Vagina (tissue), 2 donors: Measurements from ENCODE around the gene MGAT5B. TPM values are rescaled to one million over a fixed set of nuclear protein-coding genes. Genes with fewer than 3 reads are reported as not detected.
"Not testable (repeated sequence)": the region's sequence is repeated elsewhere in the genome, so short reads cannot be mapped to it uniquely, and the experiment has no call there.

Source experiments
- DNase-seq, 2 donors: peaks; one replicate each; pipeline ENCODE4 v3.0.0-alpha.2; 2017; ENCODE audit errors: extremely low spot score in 2 of 2
- H3K27ac ChIP-seq: fragments of 200-600 bp; sonication (generic); one replicate; pipeline ENCODE4 v1.5.1; 2019
- H3K27me3 ChIP-seq: fragments of 200-600 bp; sonication (generic); one replicate; pipeline ENCODE4 v1.5.1; 2019
- H3K36me3 ChIP-seq, 2 donors: fragments of 200-600 bp; sonication (generic); one replicate each; pipeline ENCODE4 v1.5.1; 2017 to 2019
- H3K4me1 ChIP-seq: fragments of 200-600 bp; sonication (generic); one replicate; pipeline ENCODE4 v1.5.1; 2019
- H3K4me3 ChIP-seq, 2 donors: fragments of 200-600 bp; sonication (generic); 1 replicate in 1 of 2; 2 replicates in 1 of 2; pipeline ENCODE4 v1.5.1; 2016 to 2019
- H3K9me3 ChIP-seq: fragments of 200-600 bp; sonication (generic); one replicate; pipeline ENCODE4 v1.5.1; 2019
- POLR2A ChIP-seq, 2 donors: fragments of 450-650 bp; IDR thresholded peaks; one replicate each; pipeline ENCODE4 v1.6.1; 2017; ENCODE audit warnings: antibody characterized with exemption in 2 of 2, mild to moderate bottlenecking in 2 of 2, moderate library complexity in 2 of 2
- POLR2AphosphoS5 ChIP-seq, 2 donors: sonication (generic); formaldehyde crosslinking; IDR thresholded peaks; one replicate each; pipeline ENCODE4 v1.9.0; 2017; ENCODE audit warnings: antibody characterized with exemption in 2 of 2, mild to moderate bottlenecking in 2 of 2, low read depth in 1 of 2; ENCODE audit not compliant: insufficient read depth in 1 of 2
- intact Hi-C: fragments of 100-400 bp; cut with DNase I; formaldehyde crosslinking; loops from one replicate; pipeline ENCODE4 v1.15.1; 2023
- total RNA-seq: library from RNA; depleted of rRNA; stranded (reverse); fragments of >200 nt; gene quantifications from one replicate; pipeline ENCODE4 v1.2.3, GENCODE V29; 2016
- TF ChIP-seq, protein P1 (sequence below), 3 experiments: fragments of 450-650 bp in 2 of 3; fragments of 200-600 bp in 1 of 3; sonication (generic) in 1 of 3; IDR thresholded peaks; one replicate each; pipeline ENCODE4 v1.5.1; 2017 to 2019; ENCODE audit warnings: antibody characterized with exemption in 3 of 3, mild to moderate bottlenecking in 2 of 3, moderate library complexity in 2 of 3

The MGAT5B gene
- total RNA-seq, 1 donor from 2014 or later, result 0.49 TPM

DNA sequence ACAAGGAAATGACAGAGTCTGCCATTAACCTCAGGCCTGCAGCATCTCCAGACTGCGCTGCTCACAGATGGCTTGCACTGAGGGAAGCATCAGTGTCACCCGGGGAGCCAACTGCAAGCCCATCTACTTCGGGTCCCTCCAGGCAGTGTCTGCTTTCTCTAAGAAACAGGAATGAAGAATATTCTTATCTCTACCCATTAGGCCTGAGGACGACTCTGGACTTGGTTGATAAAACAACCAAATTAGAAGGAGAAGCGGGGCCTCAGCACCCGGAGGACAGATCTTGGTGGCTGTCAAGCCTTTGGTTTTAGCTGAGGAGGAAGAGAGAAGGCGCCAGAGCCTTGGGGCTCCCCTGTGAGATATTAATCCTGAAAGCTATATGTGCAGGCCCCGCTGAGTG lies 19.5 kb upstream of the MGAT5B start:
- no peaks in the 10 kb centered on the region for H3K36me3 ChIP-seq
- H3K27me3 ChIP-seq, result no peaks in the 10 kb centered on the region
- H3K9me3 ChIP-seq, result no peaks in the 10 kb centered on the region
- intact Hi-C loops, result no loop called here
- no peak overlapping the region for H3K27ac ChIP-seq
- H3K4me3 ChIP-seq, result no peak overlapping the region
- no peak for DNase-seq
- no peak for TF ChIP-seq POLR2AphosphoS5 (IDR thresholded peaks at IDR 0.05; ENCODE audit: insufficient read depth in 1 of 2, low read depth in 1 of 2)
- TF ChIP-seq, protein P1, sequence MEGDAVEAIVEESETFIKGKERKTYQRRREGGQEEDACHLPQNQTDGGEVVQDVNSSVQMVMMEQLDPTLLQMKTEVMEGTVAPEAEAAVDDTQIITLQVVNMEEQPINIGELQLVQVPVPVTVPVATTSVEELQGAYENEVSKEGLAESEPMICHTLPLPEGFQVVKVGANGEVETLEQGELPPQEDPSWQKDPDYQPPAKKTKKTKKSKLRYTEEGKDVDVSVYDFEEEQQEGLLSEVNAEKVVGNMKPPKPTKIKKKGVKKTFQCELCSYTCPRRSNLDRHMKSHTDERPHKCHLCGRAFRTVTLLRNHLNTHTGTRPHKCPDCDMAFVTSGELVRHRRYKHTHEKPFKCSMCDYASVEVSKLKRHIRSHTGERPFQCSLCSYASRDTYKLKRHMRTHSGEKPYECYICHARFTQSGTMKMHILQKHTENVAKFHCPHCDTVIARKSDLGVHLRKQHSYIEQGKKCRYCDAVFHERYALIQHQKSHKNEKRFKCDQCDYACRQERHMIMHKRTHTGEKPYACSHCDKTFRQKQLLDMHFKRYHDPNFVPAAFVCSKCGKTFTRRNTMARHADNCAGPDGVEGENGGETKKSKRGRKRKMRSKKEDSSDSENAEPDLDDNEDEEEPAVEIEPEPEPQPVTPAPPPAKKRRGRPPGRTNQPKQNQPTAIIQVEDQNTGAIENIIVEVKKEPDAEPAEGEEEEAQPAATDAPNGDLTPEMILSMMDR (IDR thresholded peaks at IDR 0.05), result no peak
- TF ChIP-seq POLR2A (IDR thresholded peaks at IDR 0.05), result no peak
- H3K4me1 ChIP-seq, result no peaks in the 10 kb centered on the region

DNA sequence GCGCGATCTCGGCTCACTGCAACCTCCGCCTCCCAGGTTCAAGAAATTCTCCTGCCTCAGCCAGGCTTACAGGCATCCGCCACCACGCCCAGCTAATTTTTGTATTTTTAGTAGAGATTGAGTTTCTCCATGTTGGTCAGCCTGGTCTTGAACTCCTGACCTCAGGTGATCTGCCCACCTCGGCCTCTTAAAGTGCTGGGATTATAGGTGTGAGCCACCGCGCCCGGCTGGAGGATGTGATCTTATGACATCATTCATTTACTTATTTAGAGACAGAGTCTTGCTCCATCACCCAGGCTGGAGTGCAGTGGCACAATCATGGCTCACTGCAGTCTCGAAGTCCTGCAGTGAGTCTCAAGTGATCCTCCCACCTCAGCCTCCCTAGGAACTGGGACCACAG lies 19.0 kb upstream of the MGAT5B start:
- H3K27me3 ChIP-seq, H3K27ac ChIP-seq, H3K4me3 ChIP-seq, H3K36me3 ChIP-seq, H3K4me1 ChIP-seq, H3K9me3 ChIP-seq, DNase-seq, intact Hi-C loops: not testable (repeated sequence)

DNA sequence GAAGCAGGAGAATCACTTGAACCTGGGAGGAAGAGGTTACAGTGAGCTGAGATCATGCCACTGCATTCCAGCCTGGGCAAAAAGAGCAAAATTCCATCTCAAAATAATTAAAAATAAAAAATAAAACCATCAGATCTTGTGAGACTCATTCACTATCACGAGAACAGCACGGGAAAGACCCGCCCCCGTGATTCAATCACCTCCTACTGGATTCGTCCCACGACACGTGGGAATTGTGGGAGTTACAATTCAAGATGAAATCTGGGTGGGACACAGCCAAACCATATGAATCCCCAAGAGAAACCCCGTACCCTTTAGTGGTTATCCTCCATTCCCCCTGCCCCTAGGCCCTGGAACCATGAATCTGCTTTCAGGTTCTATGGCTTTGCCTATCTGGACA lies 15.4 kb upstream of the MGAT5B start:
- no peak for DNase-seq
- TF ChIP-seq, protein P1 (IDR thresholded peaks at IDR 0.05), result no peak
- TF ChIP-seq POLR2A (IDR thresholded peaks at IDR 0.05) (no peak), POLR2AphosphoS5 (IDR thresholded peaks at IDR 0.05; ENCODE audit: insufficient read depth in 1 of 2, low read depth in 1 of 2) (no peak)
- Histone ChIP-seq H3K4me1 (no peaks in the 10 kb centered on the region), H3K4me3 (no peak overlapping the region), H3K9me3 (no peaks in the 10 kb centered on the region), H3K27ac (no peak overlapping the region), H3K36me3 (no peaks in the 10 kb centered on the region), H3K27me3 (no peaks in the 10 kb centered on the region)
- intact Hi-C loops, result no loop called here

DNA sequence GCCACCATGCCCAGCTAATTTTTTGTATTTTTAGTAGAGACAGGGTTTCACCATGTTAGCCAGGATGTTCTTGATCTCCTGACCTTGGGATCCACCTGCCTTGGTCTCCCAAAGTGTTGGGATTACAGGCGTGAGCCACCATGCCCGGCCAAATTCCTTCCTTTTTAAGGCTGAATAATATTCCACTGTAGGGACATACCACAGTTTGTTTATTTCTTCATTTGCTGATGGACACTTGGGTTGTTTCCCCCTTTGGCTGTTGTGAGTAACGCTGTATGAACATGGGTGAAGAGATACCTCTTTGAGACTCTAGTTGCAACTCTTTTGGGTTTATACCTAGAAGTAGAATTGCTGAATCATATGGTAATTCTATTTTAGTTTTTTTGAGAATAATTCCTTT lies 13.1 kb upstream of the MGAT5B start:
- no peak for DNase-seq
- intact Hi-C loops, result no loop called here
- Histone ChIP-seq H3K27me3 (no peaks in the 10 kb centered on the region), H3K4me1 (no peaks in the 10 kb centered on the region), H3K36me3 (no peaks in the 10 kb centered on the region), H3K27ac (no peak overlapping the region), H3K9me3 (no peaks in the 10 kb centered on the region), H3K4me3 (no peak overlapping the region)
- TF ChIP-seq POLR2AphosphoS5 (IDR thresholded peaks at IDR 0.05; ENCODE audit: insufficient read depth in 1 of 2, low read depth in 1 of 2) (no peak), POLR2A (IDR thresholded peaks at IDR 0.05) (no peak)
- TF ChIP-seq, protein P1 (IDR thresholded peaks at IDR 0.05), result no peak

DNA sequence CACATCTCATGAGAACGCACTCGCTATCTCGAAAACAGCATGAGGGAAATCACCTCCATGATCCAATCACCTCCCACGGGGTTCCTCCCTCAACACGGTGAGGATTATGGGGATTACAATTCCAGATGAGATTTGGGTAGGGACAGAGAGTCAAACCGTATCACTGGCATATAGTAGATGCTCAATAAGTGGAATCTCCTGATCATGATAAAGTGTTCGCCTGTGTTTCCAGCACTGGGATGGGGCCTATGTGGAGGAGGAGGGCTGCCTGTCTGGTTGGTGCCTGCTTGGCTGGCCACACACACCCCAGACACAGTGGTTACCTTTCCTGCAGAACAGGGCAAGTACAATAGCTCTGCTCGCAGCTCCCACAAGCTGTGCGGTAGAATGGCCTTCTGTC lies 6.1 kb upstream of the MGAT5B start:
- DNase-seq, result no peak
- H3K4me3 ChIP-seq, result no peak overlapping the region
- H3K27me3 ChIP-seq, result no peaks in the 10 kb centered on the region
- no peaks in the 10 kb centered on the region for H3K36me3 ChIP-seq
- no peaks in the 10 kb centered on the region for H3K4me1 ChIP-seq
- intact Hi-C loops, result no loop called here
- H3K27ac ChIP-seq, result no peak overlapping the region
- TF ChIP-seq, protein P1 (IDR thresholded peaks at IDR 0.05), result no peak
- no peak for TF ChIP-seq POLR2A (IDR thresholded peaks at IDR 0.05)
- TF ChIP-seq POLR2AphosphoS5 (IDR thresholded peaks at IDR 0.05; ENCODE audit: insufficient read depth in 1 of 2, low read depth in 1 of 2), result no peak
- H3K9me3 ChIP-seq, result no peaks in the 10 kb centered on the region

DNA sequence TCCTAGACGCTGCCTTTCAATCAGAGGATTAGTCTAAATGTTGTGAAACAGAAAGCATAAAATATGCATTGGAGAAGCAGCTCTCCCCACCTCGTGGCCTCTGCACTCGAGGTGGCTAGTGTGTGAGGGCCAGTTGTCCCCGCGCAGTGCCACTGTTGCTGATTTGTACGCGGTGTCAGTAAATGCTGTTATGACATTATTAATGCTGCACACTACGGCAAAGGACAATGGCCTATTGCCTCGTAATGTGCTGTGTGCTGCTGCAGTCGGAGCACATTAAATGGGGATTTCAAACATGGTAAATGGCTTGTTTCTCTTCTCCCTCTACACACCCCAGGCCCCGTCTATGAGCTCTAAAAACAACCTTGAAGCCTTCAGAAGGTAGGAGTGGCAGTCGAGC lies 5.7 kb upstream of the MGAT5B start:
- Histone ChIP-seq H3K4me3 (no peak overlapping the region), H3K27ac (no peak overlapping the region), H3K36me3 (no peaks in the 10 kb centered on the region), H3K27me3 (no peaks in the 10 kb centered on the region), H3K9me3 (no peaks in the 10 kb centered on the region), H3K4me1 (no peaks in the 10 kb centered on the region)
- DNase-seq, result no peak
- intact Hi-C loops, result no loop called here
- TF ChIP-seq, protein P1 (IDR thresholded peaks at IDR 0.05), result no peak
- TF ChIP-seq POLR2AphosphoS5 (IDR thresholded peaks at IDR 0.05; ENCODE audit: insufficient read depth in 1 of 2, low read depth in 1 of 2) (no peak), POLR2A (IDR thresholded peaks at IDR 0.05) (no peak)
